ENCODE data around the gene PPP1R9A. TPM values are rescaled to one million over a fixed set of nuclear protein-coding genes. Genes with fewer than 3 reads are reported as not detected.
"Not testable (repeated sequence)": the region's sequence is repeated elsewhere in the genome, so short reads cannot be mapped to it uniquely, and the experiment has no call there.

The PPP1R9A gene
- total and polyA plus RNA-seq, 3 experiments from 2014 or later: 0.02 TPM; not detected in 2

- Histone ChIP-seq H3K27me3 (ENCODE audit: insufficient read depth, low read length, poor library complexity, severe bottlenecking) (no peaks in the 10 kb centered on the region), H3K36me3 (ENCODE audit: insufficient read depth, low read length) (no peaks in the 10 kb centered on the region), H3K27ac (ENCODE audit: low read depth, low read length) (no peak overlapping the region), H3K4me1 (ENCODE audit: insufficient read depth, low read length) (no peaks in the 10 kb centered on the region), H3K9me3 (ENCODE audit: low read length) (no peaks in the 10 kb centered on the region), H3K4me3 (ENCODE audit: low read length) (no peak overlapping the region)
- ChIA-PET CTCF (no interaction called here), POLR2A (no interaction called here)
- Mint-ChIP-seq H3K36me3 (no peaks in the 10 kb centered on the region), H3K4me3 (no peak overlapping the region), H3K4me1 (no peaks in the 10 kb centered on the region), H3K27me3 (no peaks in the 10 kb centered on the region), H3K9me3 (peaks cover 0 to 12% (median under 1%) of the 10 kb centered on the region in 5 donors), H3K27ac (no peak overlapping the region)
- DNase-seq: no peak
Measured at GRCh38 chr7:94999069-94999351, 91.6 kb downstream of the PPP1R9A start.

- H3K27me3 Mint-ChIP-seq; H3K27me3 ChIP-seq (ENCODE audit: insufficient read depth, low read length, poor library complexity, severe bottlenecking); DNase-seq; H3K9me3 ChIP-seq (ENCODE audit: low read length); H3K4me3 ChIP-seq (ENCODE audit: low read length); H3K27ac ChIP-seq (ENCODE audit: low read depth, low read length); H3K4me1 Mint-ChIP-seq; H3K4me3 Mint-ChIP-seq; H3K4me1 ChIP-seq (ENCODE audit: insufficient read depth, low read length); H3K36me3 ChIP-seq (ENCODE audit: insufficient read depth, low read length); H3K27ac Mint-ChIP-seq; POLR2A ChIA-PET; CTCF ChIA-PET; H3K36me3 Mint-ChIP-seq: not testable (repeated sequence)
- H3K9me3 Mint-ChIP-seq: peaks cover 0 to 10% (median 0%) of the 10 kb centered on the region in 5 donors
Measured at GRCh38 chr7:94999601-95000000, 92.2 kb downstream of the PPP1R9A start.

- Mint-ChIP-seq H3K27ac (no peak overlapping the region), H3K4me1 (no peaks in the 10 kb centered on the region), H3K36me3 (no peaks in the 10 kb centered on the region), H3K9me3 (peaks cover 0 to 5% (median 0%) of the 10 kb centered on the region in 5 donors), H3K27me3 (no peaks in the 10 kb centered on the region), H3K4me3 (no peak overlapping the region)
- Histone ChIP-seq H3K4me3 (ENCODE audit: low read length) (no peak overlapping the region), H3K36me3 (ENCODE audit: insufficient read depth, low read length) (no peaks in the 10 kb centered on the region), H3K27me3 (ENCODE audit: insufficient read depth, low read length, poor library complexity, severe bottlenecking) (no peaks in the 10 kb centered on the region), H3K4me1 (ENCODE audit: insufficient read depth, low read length) (no peaks in the 10 kb centered on the region), H3K27ac (ENCODE audit: low read depth, low read length) (no peak overlapping the region), H3K9me3 (ENCODE audit: low read length) (no peaks in the 10 kb centered on the region)
- DNase-seq: no peak
- CTCF ChIA-PET: no interaction called here
- POLR2A ChIA-PET: no interaction called here
Measured at GRCh38 chr7:95001258-95001657, 93.9 kb downstream of the PPP1R9A start.

GRCh38 chr7:95001815-95002561, 94.6 kb downstream of the PPP1R9A start:
- Histone ChIP-seq H3K27ac (ENCODE audit: low read depth, low read length) (no peak overlapping the region), H3K36me3 (ENCODE audit: insufficient read depth, low read length) (no peaks in the 10 kb centered on the region), H3K4me3 (ENCODE audit: low read length) (no peak overlapping the region), H3K27me3 (ENCODE audit: insufficient read depth, low read length, poor library complexity, severe bottlenecking) (no peaks in the 10 kb centered on the region), H3K4me1 (ENCODE audit: insufficient read depth, low read length) (no peaks in the 10 kb centered on the region), H3K9me3 (ENCODE audit: low read length) (no peaks in the 10 kb centered on the region)
- H3K4me1 Mint-ChIP-seq: no peaks in the 10 kb centered on the region
- H3K27me3 Mint-ChIP-seq: no peaks in the 10 kb centered on the region
- no peak for DNase-seq
- H3K9me3 Mint-ChIP-seq: peaks cover 0 to 5% (median 0%) of the 10 kb centered on the region in 5 donors
- H3K36me3 Mint-ChIP-seq: no peaks in the 10 kb centered on the region
- CTCF ChIA-PET: interaction anchor here (1.2 kb wide), 1 partner anchor 9 kb away, joined by 3 read pairs; no protein-coding TSS in a partner anchor
- POLR2A ChIA-PET: no interaction called here
- H3K27ac Mint-ChIP-seq: no peak overlapping the region
- H3K4me3 Mint-ChIP-seq: no peak overlapping the region

GRCh38 chr7:95002775-95003174, 95.4 kb downstream of the PPP1R9A start:
- POLR2A ChIA-PET: no interaction called here

GRCh38 chr7:95004618-95005247, 97.3 kb downstream of the PPP1R9A start:
- CTCF ChIA-PET: no interaction called here

More at GRCh38 chr7:95002775-95003174, 95.4 kb downstream of the PPP1R9A start:
- Mint-ChIP-seq H3K4me1 (no peaks in the 10 kb centered on the region), H3K4me3 (no peak overlapping the region), H3K27me3 (no peaks in the 10 kb centered on the region), H3K36me3 (no peaks in the 10 kb centered on the region), H3K9me3 (peaks cover 0 to 5% (median 0%) of the 10 kb centered on the region in 5 donors), H3K27ac (no peak overlapping the region)
- DNase-seq: no peak
- no peak overlapping the region for H3K4me3 ChIP-seq (ENCODE audit: low read length)
- H3K9me3 ChIP-seq (ENCODE audit: low read length): no peaks in the 10 kb centered on the region
- H3K4me1 ChIP-seq (ENCODE audit: insufficient read depth, low read length): no peaks in the 10 kb centered on the region
- H3K36me3 ChIP-seq (ENCODE audit: insufficient read depth, low read length): no peaks in the 10 kb centered on the region
- H3K27ac ChIP-seq (ENCODE audit: low read depth, low read length): no peak overlapping the region
- no peaks in the 10 kb centered on the region for H3K27me3 ChIP-seq (ENCODE audit: insufficient read depth, low read length, poor library complexity, severe bottlenecking)
- CTCF ChIA-PET: interaction anchor here (1.2 kb wide), 1 partner anchor 9 kb away, joined by 3 read pairs; no protein-coding TSS in a partner anchor

GRCh38 chr7:95006010-95006409, 98.6 kb downstream of the PPP1R9A start:
- POLR2A ChIA-PET: no interaction called here
- no peak overlapping the region for H3K4me3 Mint-ChIP-seq
- H3K9me3 ChIP-seq (ENCODE audit: low read length): no peaks in the 10 kb centered on the region
- no peak overlapping the region for H3K27ac Mint-ChIP-seq
- H3K27ac ChIP-seq (ENCODE audit: low read depth, low read length): no peak overlapping the region
- DNase-seq: no peak
- H3K9me3 Mint-ChIP-seq: peaks cover 0 to 3% (median 0%) of the 10 kb centered on the region in 5 donors
- CTCF ChIA-PET: no interaction called here
- no peaks in the 10 kb centered on the region for H3K4me1 ChIP-seq (ENCODE audit: insufficient read depth, low read length)
- H3K4me1 Mint-ChIP-seq: no peaks in the 10 kb centered on the region
- H3K27me3 ChIP-seq (ENCODE audit: insufficient read depth, low read length, poor library complexity, severe bottlenecking): no peaks in the 10 kb centered on the region
- no peak overlapping the region for H3K4me3 ChIP-seq (ENCODE audit: low read length)
- H3K27me3 Mint-ChIP-seq: no peaks in the 10 kb centered on the region
- no peaks in the 10 kb centered on the region for H3K36me3 ChIP-seq (ENCODE audit: insufficient read depth, low read length)
- no peaks in the 10 kb centered on the region for H3K36me3 Mint-ChIP-seq

More at GRCh38 chr7:95004618-95005247, 97.3 kb downstream of the PPP1R9A start:
- H3K4me1 Mint-ChIP-seq: no peaks in the 10 kb centered on the region
- H3K4me3 Mint-ChIP-seq: no peak overlapping the region
- no peaks in the 10 kb centered on the region for H3K27me3 Mint-ChIP-seq
- H3K9me3 ChIP-seq (ENCODE audit: low read length): no peaks in the 10 kb centered on the region
- H3K4me3 ChIP-seq (ENCODE audit: low read length): no peak overlapping the region
- H3K36me3 Mint-ChIP-seq: no peaks in the 10 kb centered on the region
- POLR2A ChIA-PET: no interaction called here
- DNase-seq: no peak
- no peaks in the 10 kb centered on the region for H3K36me3 ChIP-seq (ENCODE audit: insufficient read depth, low read length)
- H3K27ac Mint-ChIP-seq: no peak overlapping the region
- H3K27me3 ChIP-seq (ENCODE audit: insufficient read depth, low read length, poor library complexity, severe bottlenecking): no peaks in the 10 kb centered on the region
- H3K9me3 Mint-ChIP-seq: peaks cover 0 to 3% (median 0%) of the 10 kb centered on the region in 5 donors
- no peak overlapping the region for H3K27ac ChIP-seq (ENCODE audit: low read depth, low read length)
- H3K4me1 ChIP-seq (ENCODE audit: insufficient read depth, low read length): no peaks in the 10 kb centered on the region

- H3K9me3 Mint-ChIP-seq; H3K4me1 ChIP-seq (ENCODE audit: insufficient read depth, low read length); H3K27me3 Mint-ChIP-seq; H3K9me3 ChIP-seq (ENCODE audit: low read length); H3K4me1 Mint-ChIP-seq; CTCF ChIA-PET; H3K4me3 Mint-ChIP-seq; POLR2A ChIA-PET; H3K36me3 ChIP-seq (ENCODE audit: insufficient read depth, low read length); H3K4me3 ChIP-seq (ENCODE audit: low read length); H3K27ac Mint-ChIP-seq; H3K27ac ChIP-seq (ENCODE audit: low read depth, low read length); H3K36me3 Mint-ChIP-seq; DNase-seq; H3K27me3 ChIP-seq (ENCODE audit: insufficient read depth, low read length, poor library complexity, severe bottlenecking): not testable (repeated sequence)
Measured at GRCh38 chr7:95008773-95009172, 101.4 kb downstream of the PPP1R9A start.
